KMS-11 (cell line): ENCODE results near the gene NUP93.

ENCODE experiments used
- H2AFZ ChIP-seq: fragments of 200-600 bp; sonication (generic); 2 replicates; pipeline ENCODE4 v1.6.1; 2016; ENCODE audit warnings: antibody characterized with exemption, mixed run types, low read depth
- H3K27ac ChIP-seq: fragments of 200-600 bp; sonication (generic); 2 replicates; pipeline ENCODE4 v1.6.1; 2016; ENCODE audit warnings: mild to moderate bottlenecking, mixed run types
- H3K27me3 ChIP-seq: fragments of 200-600 bp; sonication (generic); 2 replicates; pipeline ENCODE4 v1.6.1; 2017; ENCODE audit warnings: mild to moderate bottlenecking, low read depth, mixed run types, moderate library complexity; ENCODE audit not compliant: insufficient read depth
- H3K36me3 ChIP-seq: fragments of 200-600 bp; sonication (generic); 2 replicates; pipeline ENCODE4 v1.6.1; 2017; ENCODE audit warnings: mild to moderate bottlenecking, mixed run types; ENCODE audit not compliant: insufficient read depth
- H3K4me1 ChIP-seq: fragments of 200-600 bp; sonication (generic); 2 replicates; pipeline ENCODE4 v1.6.1; 2016; ENCODE audit warnings: mild to moderate bottlenecking, low read depth, mixed run types; ENCODE audit not compliant: poor library complexity, severe bottlenecking
- H3K4me2 ChIP-seq: fragments of 200-600 bp; sonication (generic); 2 replicates; pipeline ENCODE4 v1.7.0; 2016; ENCODE audit warnings: mild to moderate bottlenecking, mixed run types
- H3K4me3 ChIP-seq: fragments of 200-600 bp; sonication (generic); IDR thresholded peaks from 2 replicates; pipeline ENCODE4 v1.6.1; 2017; ENCODE audit warnings: low read depth, low read length, mixed read lengths; ENCODE audit not compliant: insufficient read depth
- H3K79me2 ChIP-seq: fragments of 200-600 bp; sonication (generic); 2 replicates; pipeline ENCODE4 v1.6.1; 2016; ENCODE audit warnings: low read depth, mixed run types; ENCODE audit not compliant: insufficient read depth
- H3K9ac ChIP-seq: fragments of 200-600 bp; sonication (generic); 2 replicates; pipeline ENCODE4 v1.6.1; 2016; ENCODE audit warnings: mild to moderate bottlenecking, mixed run types
- H4K20me1 ChIP-seq: fragments of 200-600 bp; sonication (generic); 2 replicates; pipeline ENCODE4 v1.6.1; 2016; ENCODE audit warnings: mild to moderate bottlenecking, mixed run types; ENCODE audit not compliant: insufficient read depth
- CTCF ChIP-seq: fragments of 200-600 bp; sonication (generic); conservative IDR thresholded peaks from 2 replicates; pipeline ENCODE4 v1.6.1; 2017; ENCODE audit warnings: low read depth, mild to moderate bottlenecking, antibody characterized with exemption, low read length, moderate library complexity, mixed read lengths

Gene NUP93

GRCh38 chr16:56835320-56835719 is 105.4 kb downstream of the NUP93 start:
- H2AFZ ChIP-seq, result no peak overlapping the region
- no peaks in the 10 kb centered on the region for H4K20me1 ChIP-seq
- H3K4me3 ChIP-seq, result no peak overlapping the region
- no peak overlapping the region for H3K9ac ChIP-seq
- H3K79me2 ChIP-seq, result no peaks in the 10 kb centered on the region
- H3K4me1 ChIP-seq, result no peaks in the 10 kb centered on the region
- H3K36me3 ChIP-seq, result no peaks in the 10 kb centered on the region; the same call in 1 of the 2 replicates
- H3K27ac ChIP-seq, result no peak overlapping the region
- TF ChIP-seq CTCF, result no peak
- H3K27me3 ChIP-seq, result no peaks in the 10 kb centered on the region
- no peak overlapping the region for H3K4me2 ChIP-seq

GRCh38 chr16:56836410-56837230 is 106.7 kb downstream of the NUP93 start:
- H3K4me1 ChIP-seq, result peaks cover 7% of the 10 kb centered on the region
- H4K20me1 ChIP-seq, result no peaks in the 10 kb centered on the region
- H3K36me3 ChIP-seq, result no peaks in the 10 kb centered on the region; the same call in 1 of the 2 replicates

GRCh38 chr16:56838622-56839337 is 108.9 kb downstream of the NUP93 start:
- Histone ChIP-seq H3K4me1 (peaks cover 10% of the 10 kb centered on the region), H3K27ac (no peak overlapping the region), H3K27me3 (no peaks in the 10 kb centered on the region), H4K20me1 (no peaks in the 10 kb centered on the region), H3K4me2 (no peak overlapping the region), H3K36me3 (peaks cover 5% of the 10 kb centered on the region; the same call in 1 of the 2 replicates), H3K4me3 (no peak overlapping the region), H3K79me2 (no peaks in the 10 kb centered on the region), H3K9ac (no peak overlapping the region), H2AFZ (no peak overlapping the region)
- no peak for TF ChIP-seq CTCF

More at GRCh38 chr16:56836410-56837230, 106.7 kb downstream of the NUP93 start:
- H3K4me2 ChIP-seq, result no peak overlapping the region
- no peak for TF ChIP-seq CTCF
- H3K27me3 ChIP-seq, result no peaks in the 10 kb centered on the region
- H3K79me2 ChIP-seq, result no peaks in the 10 kb centered on the region
- no peak overlapping the region for H2AFZ ChIP-seq
- H3K4me3 ChIP-seq, result no peak overlapping the region
- H3K27ac ChIP-seq, result no peak overlapping the region
- H3K9ac ChIP-seq, result no peak overlapping the region

GRCh38 chr16:56841233-56841632 is 111.3 kb downstream of the NUP93 start:
- Histone ChIP-seq H3K4me1 (peaks cover 10% of the 10 kb centered on the region), H3K27me3 (no peaks in the 10 kb centered on the region), H3K79me2 (no peaks in the 10 kb centered on the region), H3K4me3 (no peak overlapping the region), H3K36me3 (peaks cover 5% of the 10 kb centered on the region; the same call in 1 of the 2 replicates), H3K9ac (no peak overlapping the region), H4K20me1 (no peaks in the 10 kb centered on the region), H2AFZ (no peak overlapping the region), H3K27ac (peak overlapping the region; percentile 21; the same call in 1 of the 2 replicates), H3K4me2 (no peak overlapping the region)
- no peak for TF ChIP-seq CTCF
